ENCODE measurements around the gene IL26.

The IL26 gene

DNA sequence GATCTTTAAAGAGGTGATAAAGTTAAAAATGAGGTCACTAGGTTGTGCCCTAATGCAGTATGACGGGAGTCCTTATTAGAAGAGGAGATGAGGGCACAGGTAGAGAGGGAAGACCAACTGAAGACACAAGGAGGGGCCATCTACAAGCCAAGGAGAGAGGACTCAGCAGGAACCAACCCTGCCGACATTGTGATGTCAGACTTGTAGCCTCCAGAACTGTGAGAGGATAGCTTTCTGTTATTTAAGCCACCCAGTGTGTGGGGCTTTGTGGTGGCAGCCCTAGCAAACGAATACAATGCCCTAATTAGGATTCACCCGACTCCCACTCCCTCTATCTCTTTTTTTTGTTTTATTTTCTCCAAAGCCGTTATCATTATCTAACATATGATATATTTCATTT is 7.9 kb upstream of the IL26 start:
- TF ChIP-seq, protein P1, sequence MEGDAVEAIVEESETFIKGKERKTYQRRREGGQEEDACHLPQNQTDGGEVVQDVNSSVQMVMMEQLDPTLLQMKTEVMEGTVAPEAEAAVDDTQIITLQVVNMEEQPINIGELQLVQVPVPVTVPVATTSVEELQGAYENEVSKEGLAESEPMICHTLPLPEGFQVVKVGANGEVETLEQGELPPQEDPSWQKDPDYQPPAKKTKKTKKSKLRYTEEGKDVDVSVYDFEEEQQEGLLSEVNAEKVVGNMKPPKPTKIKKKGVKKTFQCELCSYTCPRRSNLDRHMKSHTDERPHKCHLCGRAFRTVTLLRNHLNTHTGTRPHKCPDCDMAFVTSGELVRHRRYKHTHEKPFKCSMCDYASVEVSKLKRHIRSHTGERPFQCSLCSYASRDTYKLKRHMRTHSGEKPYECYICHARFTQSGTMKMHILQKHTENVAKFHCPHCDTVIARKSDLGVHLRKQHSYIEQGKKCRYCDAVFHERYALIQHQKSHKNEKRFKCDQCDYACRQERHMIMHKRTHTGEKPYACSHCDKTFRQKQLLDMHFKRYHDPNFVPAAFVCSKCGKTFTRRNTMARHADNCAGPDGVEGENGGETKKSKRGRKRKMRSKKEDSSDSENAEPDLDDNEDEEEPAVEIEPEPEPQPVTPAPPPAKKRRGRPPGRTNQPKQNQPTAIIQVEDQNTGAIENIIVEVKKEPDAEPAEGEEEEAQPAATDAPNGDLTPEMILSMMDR (IDR thresholded peaks at IDR 0.05) = no peak

DNA sequence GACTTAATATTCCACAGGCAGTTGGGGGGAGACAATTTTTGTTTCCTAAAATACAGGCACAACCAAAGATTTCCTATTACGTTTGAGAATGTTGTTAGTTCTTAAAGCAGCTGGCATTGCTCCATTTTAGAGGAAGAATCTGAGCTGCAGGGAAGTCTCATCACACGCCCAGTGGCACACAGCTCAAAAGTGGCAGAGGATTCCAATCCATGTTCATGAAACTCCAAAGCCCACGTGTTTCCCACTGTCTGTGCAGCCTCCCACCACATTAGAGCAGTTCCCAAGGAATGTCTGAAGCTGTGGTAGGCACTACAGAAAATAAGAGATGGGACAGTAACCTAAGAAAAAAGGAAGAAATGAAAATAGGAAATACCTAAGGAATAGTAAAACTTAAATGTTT is 6.1 kb upstream of the IL26 start:
- TF ChIP-seq, protein P1 (IDR thresholded peaks at IDR 0.05) = no peak

DNA sequence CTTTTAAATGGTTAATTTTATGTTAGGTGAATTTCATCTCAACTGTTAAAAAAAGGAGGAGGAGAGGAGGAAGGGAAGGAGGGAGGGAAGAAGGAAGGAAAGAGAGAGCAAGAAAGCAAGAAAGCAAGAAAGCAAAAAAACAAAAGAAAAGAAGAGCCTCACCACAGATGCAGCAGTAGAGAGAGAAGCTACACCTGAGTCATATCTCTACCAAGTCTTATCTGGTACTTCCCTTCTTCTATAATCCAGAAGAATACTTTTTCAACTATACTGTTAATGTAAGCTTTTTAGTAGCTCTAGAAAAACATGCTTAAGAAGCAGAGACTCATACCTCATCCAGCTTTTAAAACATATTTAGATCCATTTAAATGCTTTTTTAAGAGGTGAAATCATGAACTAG is 5.6 kb upstream of the IL26 start:
- TF ChIP-seq, protein P1 (IDR thresholded peaks at IDR 0.05) = no peak

DNA sequence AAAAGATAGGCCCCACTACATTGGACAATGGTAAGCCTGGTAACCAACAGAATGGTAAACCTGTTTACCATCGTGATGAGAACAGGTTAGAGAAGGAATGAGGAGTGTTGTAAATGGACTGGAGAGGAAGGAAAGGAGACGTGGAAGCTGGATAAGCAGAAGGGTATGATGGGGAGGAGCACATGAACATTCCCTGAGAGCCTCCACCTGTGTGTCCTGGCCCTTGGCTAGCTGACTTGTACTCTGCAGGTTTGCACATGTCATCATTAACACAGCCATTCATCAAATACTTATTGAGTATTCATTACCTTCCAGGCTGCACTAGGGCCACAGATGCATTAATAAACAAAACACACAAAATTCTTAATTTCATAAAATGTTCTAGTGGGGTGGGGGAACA is 4.3 kb upstream of the IL26 start:
- TF ChIP-seq, protein P1 (IDR thresholded peaks at IDR 0.05) = no peak

DNA sequence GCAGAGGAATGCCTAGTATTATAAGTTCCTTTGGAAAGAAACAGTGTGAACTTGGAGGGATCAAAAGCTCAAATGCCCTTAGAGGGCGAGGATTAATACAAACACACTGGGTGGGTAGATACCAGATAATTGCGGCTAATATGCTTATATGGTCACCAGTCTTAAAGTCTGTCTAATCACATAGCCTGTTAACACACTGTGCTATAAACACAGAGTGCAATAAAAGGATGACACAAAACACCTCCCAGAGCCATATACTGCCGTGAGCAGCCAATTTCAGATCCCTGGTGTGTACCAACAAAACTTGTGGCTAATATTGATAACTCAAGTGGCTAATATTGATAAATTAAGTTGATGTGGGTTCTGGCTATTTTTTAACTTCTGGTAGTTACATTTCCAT is 1.7 kb upstream of the IL26 start:
- TF ChIP-seq, protein P1 (IDR thresholded peaks at IDR 0.05) = no peak

DNA sequence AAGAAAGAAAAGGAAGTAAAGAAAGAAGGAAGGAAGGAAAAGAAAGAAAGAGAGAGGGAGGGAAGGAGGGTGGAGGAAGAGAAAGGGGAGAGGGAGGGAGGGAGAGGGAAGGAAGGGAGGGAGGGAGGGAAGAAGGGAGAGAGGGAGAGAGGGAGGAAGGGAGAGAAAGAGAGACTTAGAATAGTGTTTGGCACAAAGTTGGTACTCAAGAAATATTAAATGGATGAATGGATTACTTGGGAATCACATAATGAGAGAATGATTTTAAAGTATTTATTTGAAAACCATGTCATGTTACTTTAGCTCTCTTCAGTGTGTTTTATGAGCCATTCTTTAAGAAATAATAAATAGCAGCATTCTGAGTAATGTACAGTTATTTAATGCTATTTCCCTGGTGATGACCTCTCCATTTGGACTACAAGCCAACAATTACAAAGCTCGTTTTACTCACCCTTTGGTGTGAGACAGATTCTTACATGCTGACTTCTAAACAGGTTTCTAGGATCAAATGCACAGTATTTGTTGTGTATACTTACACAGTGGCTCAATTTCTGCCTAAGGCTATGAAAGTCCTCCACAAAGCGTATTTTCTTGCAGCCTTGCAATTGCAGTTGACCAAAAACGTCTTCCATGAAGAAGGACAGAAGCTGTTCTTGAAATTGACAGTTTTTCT is 861 bp downstream of the IL26 start:
- TF ChIP-seq, protein P1 (IDR thresholded peaks at IDR 0.05) = no peak

DNA sequence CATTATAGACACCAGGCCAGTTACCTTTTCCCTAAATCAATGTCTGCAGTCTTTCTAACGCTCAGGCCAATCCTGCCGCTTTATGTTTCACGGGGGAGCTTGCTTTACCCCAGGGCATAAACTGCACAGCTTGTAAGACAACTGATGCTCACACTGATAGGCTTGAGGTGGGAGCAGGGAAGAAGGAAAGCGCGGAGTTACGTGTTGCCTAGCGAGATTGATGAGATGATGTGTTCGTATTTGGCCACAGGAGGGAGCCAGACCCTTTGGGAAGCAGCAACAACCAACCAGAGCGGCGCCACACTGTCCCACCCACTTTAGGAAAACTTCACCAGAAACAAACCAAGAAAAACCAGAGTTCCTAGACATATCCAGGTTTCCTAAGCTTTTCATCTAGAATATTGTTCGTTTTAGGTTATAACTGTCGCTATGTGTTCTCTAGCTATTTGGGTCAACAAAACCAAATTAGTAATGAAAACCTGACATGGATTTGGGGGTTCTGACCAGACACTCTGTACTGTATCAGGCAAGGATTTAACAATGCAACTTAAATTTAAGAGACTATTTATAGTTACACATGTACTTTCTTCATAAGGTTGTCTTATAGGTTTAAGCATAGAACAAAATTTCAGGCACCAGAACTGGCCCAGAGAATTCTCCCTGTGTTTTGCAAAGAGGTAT is 2.4 kb downstream of the IL26 start:
- TF ChIP-seq, protein P1 (IDR thresholded peaks at IDR 0.05) = peak; percentile 76

Data from LNCAP (cell line).